H1 (cell line): ENCODE results near the gene MXRA7. TPM values are rescaled to one million over a fixed set of nuclear protein-coding genes. Genes with fewer than 3 reads are reported as not detected.

Source experiments
- CTCF ChIA-PET: fragments of 300-600 bp; sonication (Branson Sonifier 250); formaldehyde crosslinking; loops from one replicate; lab custom pipeline; 2021; ENCODE audit not compliant: partially characterized antibody; lab: Charles Lee
- POLR2A ChIA-PET: fragments of 300-600 bp; sonication (Branson Sonifier 250); formaldehyde crosslinking; loops from one replicate; lab custom pipeline; 2021; ENCODE audit warnings: inconsistent platforms; ENCODE audit not compliant: partially characterized antibody; lab: Charles Lee
- DNase-seq, 2 experiments: peaks; one replicate each; pipeline versions ENCODE4 v3.0.0 to v3.0.0-alpha.2; 2010 to 2022; ENCODE audit warnings: low spot score in 2 of 2, low read depth in 1 of 2, mixed read lengths in 1 of 2
- FAIRE-seq: peaks from 2 replicates; lab custom pipeline; 2011; peaks lifted over from hg19 to GRCh38; lab: Jason Lieb, UNC
- H2AFZ ChIP-seq: 2 replicates; pipeline ENCODE4 v1.8.1; 2012; ENCODE audit warnings: low read length, inconsistent platforms
- H2AK5ac ChIP-seq: 2 replicates; pipeline ENCODE4 v1.6.1; 2013; ENCODE audit warnings: low read depth, low read length
- H2BK120ac ChIP-seq: replicated peaks from 2 replicates; pipeline ENCODE3; 2013; ENCODE audit warnings: low read depth, low read length, inconsistent platforms
- H2BK12ac ChIP-seq: 2 replicates; pipeline ENCODE4 v1.6.1; 2013; ENCODE audit warnings: low read depth, low read length
- H2BK15ac ChIP-seq: 2 replicates; pipeline ENCODE4 v1.6.1; 2013; ENCODE audit warnings: low read length
- H2BK20ac ChIP-seq: 2 replicates; pipeline ENCODE4 v1.6.1; 2013; ENCODE audit warnings: low read length
- H2BK5ac ChIP-seq: 2 replicates; pipeline ENCODE4 v1.6.1; 2013; ENCODE audit warnings: low read depth, low read length
- H3K14ac ChIP-seq: 2 replicates; pipeline ENCODE4 v1.6.1; 2013; ENCODE audit warnings: inconsistent platforms; ENCODE audit not compliant: insufficient read length
- H3K18ac ChIP-seq: 2 replicates; pipeline ENCODE4 v1.6.1; 2013; ENCODE audit warnings: low read length; ENCODE audit errors: extremely low read depth
- H3K23ac ChIP-seq: 2 replicates; pipeline ENCODE4 v1.6.1; 2013; ENCODE audit warnings: inconsistent platforms; ENCODE audit not compliant: insufficient read length
- H3K23me2 ChIP-seq: 2 replicates; pipeline ENCODE4 v1.6.1; 2013; ENCODE audit warnings: low read depth, low read length
- H3K27ac ChIP-seq: 2 replicates; pipeline ENCODE4 v1.6.1; 2011; ENCODE audit warnings: low read depth, low read length, inconsistent platforms
- H3K27me3 ChIP-seq, 4 experiments: replicated peaks in 1 of 4; 1 replicate in 1 of 4; 2 replicates in 3 of 4; pipeline versions ENCODE4 v1.6.1 to v1.8.1; 2011 to 2013; ENCODE audit warnings: low read length in 3 of 4, mild to moderate bottlenecking in 3 of 4, inconsistent platforms in 2 of 4, mixed read lengths in 2 of 4, moderate library complexity in 1 of 4; ENCODE audit not compliant: control insufficient read depth in 3 of 4, insufficient read depth in 3 of 4; ENCODE audit errors: extremely low read depth in 1 of 4
- H3K36me3 ChIP-seq, 4 experiments: 2 replicates each; pipeline versions ENCODE4 v1.6.1 to v1.8.1; 2011 to 2013; ENCODE audit warnings: mild to moderate bottlenecking in 4 of 4, low read length in 3 of 4, moderate library complexity in 2 of 4, control low read depth in 1 of 4, inconsistent platforms in 1 of 4; ENCODE audit not compliant: insufficient read depth in 4 of 4, control insufficient read depth in 2 of 4
- H3K4ac ChIP-seq: replicated peaks from 2 replicates; pipeline ENCODE3; 2013; ENCODE audit warnings: low read length, low read depth, mixed read lengths, inconsistent platforms; ENCODE audit not compliant: insufficient read length
- H3K4me1 ChIP-seq, 4 experiments: replicated peaks in 1 of 4; 1 replicate in 1 of 4; 2 replicates in 3 of 4; pipeline versions ENCODE4 v1.6.1 to v1.8.1; 2011 to 2013; ENCODE audit warnings: low read length in 3 of 4, inconsistent platforms in 2 of 4, mixed read lengths in 1 of 4; ENCODE audit not compliant: insufficient read depth in 4 of 4, control insufficient read depth in 3 of 4
- H3K4me2 ChIP-seq, 2 experiments: 2 replicates each; pipeline versions ENCODE4 v1.6.1 to v1.8.1; 2011 to 2013; ENCODE audit warnings: low read depth in 2 of 2, low read length in 2 of 2, control low read depth in 1 of 2, inconsistent platforms in 1 of 2, mild to moderate bottlenecking in 1 of 2; ENCODE audit not compliant: insufficient read depth in 1 of 2
- H3K4me3 ChIP-seq, 4 experiments: fragments of 200-600, 300-600 bp in 1 of 4; sonication (generic), shearing (Covaris generic), sonication (Bioruptor Twin) in 1 of 4; 2 replicates each; pipeline versions ENCODE4 v1.5.1 to v1.8.1; 2011 to 2016; ENCODE audit warnings: low read length in 4 of 4, low read depth in 3 of 4, control low read depth in 2 of 4, inconsistent platforms in 2 of 4, mild to moderate bottlenecking in 2 of 4, mixed read lengths in 1 of 4, moderate library complexity in 1 of 4; ENCODE audit not compliant: insufficient read depth in 2 of 4; ENCODE audit errors: extremely low read depth in 1 of 4
- H3K56ac ChIP-seq: replicated peaks from 2 replicates; pipeline ENCODE3; 2013; ENCODE audit warnings: low read depth, mild to moderate bottlenecking, mixed read lengths, low read length, inconsistent platforms; ENCODE audit not compliant: insufficient read length
- H3K79me1 ChIP-seq: 2 replicates; pipeline ENCODE4 v1.6.1; 2013; ENCODE audit warnings: low read depth, low read length, control low read depth
- H3K79me2 ChIP-seq, 2 experiments: 2 replicates each; pipeline versions ENCODE4 v1.6.1 to v1.8.1; 2012 to 2013; ENCODE audit warnings: low read length in 2 of 2, mild to moderate bottlenecking in 2 of 2, inconsistent platforms in 1 of 2; ENCODE audit not compliant: insufficient read depth in 2 of 2, control insufficient read depth in 1 of 2
- H3K9ac ChIP-seq, 4 experiments: replicated peaks in 1 of 4; 1 replicate in 1 of 4; 2 replicates in 3 of 4; pipeline versions ENCODE4 v1.6.1 to v1.8.1; 2011 to 2013; ENCODE audit warnings: low read depth in 3 of 4, low read length in 3 of 4, control low read depth in 2 of 4, mild to moderate bottlenecking in 2 of 4, moderate library complexity in 2 of 4, inconsistent platforms in 1 of 4; ENCODE audit errors: extremely low read depth in 1 of 4
- H3K9me3 ChIP-seq, 2 experiments: 2 replicates each; pipeline versions ENCODE4 v1.6.1 to v1.8.1; 2012 to 2013; ENCODE audit warnings: mild to moderate bottlenecking in 2 of 2, moderate library complexity in 2 of 2, control low read depth in 1 of 2, inconsistent platforms in 1 of 2, low read depth in 1 of 2, low read length in 1 of 2, mixed read lengths in 1 of 2; ENCODE audit not compliant: insufficient read depth in 2 of 2
- H4K20me1 ChIP-seq, 2 experiments: replicated peaks in 1 of 2; 2 replicates each; pipeline versions ENCODE3 to v1.8.1; 2011 to 2013; ENCODE audit warnings: inconsistent platforms in 2 of 2, low read length in 2 of 2, mild to moderate bottlenecking in 1 of 2; ENCODE audit not compliant: insufficient read depth in 2 of 2, control insufficient read depth in 1 of 2
- H4K5ac ChIP-seq: 2 replicates; pipeline ENCODE4 v1.6.1; 2013; ENCODE audit warnings: low read length, low read depth, mixed read lengths, inconsistent platforms; ENCODE audit not compliant: insufficient read length
- H4K8ac ChIP-seq: 2 replicates; pipeline ENCODE4 v1.8.0; 2013; ENCODE audit warnings: mild to moderate bottlenecking, moderate library complexity, low read length, inconsistent platforms; ENCODE audit not compliant: insufficient read depth; ENCODE audit errors: extremely low read depth
- H4K91ac ChIP-seq: replicated peaks from 2 replicates; pipeline ENCODE3; 2013; ENCODE audit warnings: low read length, mixed read lengths, inconsistent platforms; ENCODE audit not compliant: insufficient read length
- CBX8 ChIP-seq: fragments of 300-800, 300-1000 bp; sonication (generic); IDR thresholded peaks from 2 replicates; pipeline ENCODE4 v1.7.1; 2016; ENCODE audit warnings: low read depth, low read length, borderline replicate concordance
- WGBS, 2 experiments: shearing (Covaris generic) in 1 of 2; methylation state at CpG; one replicate each; pipeline versions ENCODE4 v1.1.6 to v1.1.7; 2013 to 2015; ENCODE audit warnings: low lambda C conversion rate in 2 of 2, mixed read lengths in 2 of 2, inconsistent platforms in 1 of 2, low coverage in 1 of 2, missing lambda C conversion rate in 1 of 2; ENCODE audit not compliant: insufficient replicate concordance in 2 of 2, insufficient coverage in 1 of 2, insufficient read length in 1 of 2; ENCODE audit errors: extremely low coverage in 1 of 2, missing lambda C conversion rate in 1 of 2; 5-methylcytosine and 5-hydroxymethylcytosine counted together
- polyA plus RNA-seq, 7 experiments: library from polyadenylated mRNA; depleted of rRNA in 3 of 7; stranded (reverse) in 5 of 7; unstranded in 2 of 7; fragments of >200 nt in 5 of 7; fragments of 200-250 nt in 2 of 7; gene quantifications; 1 replicate in 5 of 7; 2 replicates in 1 of 7; 4 replicates in 1 of 7; pipeline versions ENCODE4 v1.2.1 to v1.2.3, GENCODE V29; 2011 to 2013; ENCODE audit warnings: missing spikeins in 2 of 7, mixed read lengths in 2 of 7
- total RNA-seq: library from RNA; stranded (reverse); fragmentation: NEBNext Ultra II Directional; extraction: Animal tissue kit (Norgen Biotek cat#: 25700); gene quantifications from 2 replicates; pipeline ENCODE4 v1.2.1, GENCODE V29; 2021

MXRA7 gene
- total and polyA plus RNA-seq, 2 of the 8 experiments (the other 6 are each of a cell fraction or from before 2014, with no cell fraction given), result 17.8 to 26.6 TPM

DNA sequence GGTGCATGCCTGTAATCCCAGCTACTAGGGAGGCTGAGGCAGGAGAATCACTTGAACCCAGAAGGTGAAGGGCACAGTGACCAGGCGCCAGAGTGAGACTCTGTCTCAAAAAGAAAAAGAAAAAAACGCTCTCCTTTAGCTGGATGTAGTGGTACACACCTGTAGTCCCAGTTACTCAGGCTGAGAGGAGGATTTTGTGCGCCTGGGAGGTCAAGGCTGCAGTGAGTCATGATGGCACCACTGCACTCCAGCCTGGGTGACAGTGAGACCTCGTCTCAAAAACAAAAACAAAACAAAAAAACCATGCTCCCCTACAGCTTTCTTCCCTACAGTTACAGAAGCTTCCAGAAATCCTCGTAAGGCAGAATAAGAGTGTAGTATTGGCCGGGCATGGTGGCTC lies 34.1 kb downstream of the MXRA7 start:
- no peaks in the 10 kb centered on the region for H3K79me2 ChIP-seq
- no peak overlapping the region for H3K4me2 ChIP-seq
- H2BK5ac ChIP-seq, result no peak overlapping the region
- CTCF ChIA-PET, result interaction anchor here (1.1 to 1.6 kb wide), 5 partner anchors 9 to 218 kb away, joined by 3 to 4 read pairs (median 3); no protein-coding TSS in a partner anchor
- H3K23me2 ChIP-seq, result peaks cover 6% of the 10 kb centered on the region
- H3K4me3 ChIP-seq, result no peak overlapping the region
- DNase-seq (no peak), FAIRE-seq (no peak)
- H3K56ac ChIP-seq, result no peak overlapping the region
- H3K9me3 ChIP-seq, result no peaks in the 10 kb centered on the region
- H3K36me3 ChIP-seq, result no peaks in the 10 kb centered on the region
- no peak overlapping the region for H2BK120ac ChIP-seq
- 75% methylated on average over 6 of the region's 6 CpGs; no CpG with 5 or more reads in 1 of the 2 experiments for WGBS, 2 experiments
- no peak overlapping the region for H2BK12ac ChIP-seq
- H3K4ac ChIP-seq, result no peak overlapping the region
- POLR2A ChIA-PET, result no interaction called here
- H3K14ac ChIP-seq, result no peak overlapping the region
- H3K18ac ChIP-seq, result no peak overlapping the region
- no peak for TF ChIP-seq CBX8
- H4K20me1 ChIP-seq, result peaks cover 0 to 2% of the 10 kb centered on the region in 2 experiments
- H2AK5ac ChIP-seq, result no peak overlapping the region
- no peak overlapping the region for H4K8ac ChIP-seq
- no peak overlapping the region for H2AFZ ChIP-seq
- H3K9ac ChIP-seq, result no peak overlapping the region
- no peak overlapping the region for H4K91ac ChIP-seq
- H3K27ac ChIP-seq, result no peak overlapping the region
- no peak overlapping the region for H4K5ac ChIP-seq
- no peak overlapping the region for H3K23ac ChIP-seq
- H3K79me1 ChIP-seq, result no peaks in the 10 kb centered on the region
- peaks cover 0 to 7% (median 4%) of the 10 kb centered on the region in 4 experiments; a peak in 5 of 7 replicates for H3K4me1 ChIP-seq
- no peaks in the 10 kb centered on the region for H3K27me3 ChIP-seq
- H2BK20ac ChIP-seq, result no peak overlapping the region
- no peak overlapping the region for H2BK15ac ChIP-seq
